ENCODE results near the gene C1orf53. TPM values are rescaled to one million over a fixed set of nuclear protein-coding genes. Genes with fewer than 3 reads are reported as not detected.

C1orf53 gene
- total RNA-seq, 2 experiments from 2014 or later: 0.96 to 1.2 TPM

GRCh38 chr1:197954718-197955418 is 52.4 kb downstream of the C1orf53 start:
- Mint-ChIP-seq H3K4me3 (no peak overlapping the region), H3K9me3 (no peaks in the 10 kb centered on the region), H3K36me3 (ENCODE audit: low read depth) (peaks cover 7% of the 10 kb centered on the region), H3K4me1 (ENCODE audit: low read depth) (peaks cover 28% of the 10 kb centered on the region), H3K27me3 (peaks cover 2% of the 10 kb centered on the region), H3K27ac (no peak overlapping the region)
- ATAC-seq (no peak), DNase-seq (no peak)
- TF ChIP-seq CTCF (IDR thresholded peaks at IDR 0.05): no peak
- ChIA-PET CTCF (no interaction called here), POLR2A (interaction anchor here (0.8 kb wide), 1 partner anchor 42 kb away, joined by 3 read pairs; no protein-coding TSS in a partner anchor)
- intact Hi-C loops (cut with micrococcal nuclease): no loop called here

- Mint-ChIP-seq H3K36me3 (ENCODE audit: low read depth) (peaks cover 4% of the 10 kb centered on the region), H3K4me3 (no peak overlapping the region), H3K4me1 (ENCODE audit: low read depth) (peaks cover 23% of the 10 kb centered on the region), H3K9me3 (no peaks in the 10 kb centered on the region), H3K27ac (peak overlapping the region; percentile 53), H3K27me3 (peaks cover 2% of the 10 kb centered on the region)
- ChIA-PET POLR2A (no interaction called here), CTCF (no interaction called here)
- DNase-seq (peak; percentile 42), ATAC-seq (peak; percentile 85)
- TF ChIP-seq CTCF (IDR thresholded peaks at IDR 0.05): no peak
- intact Hi-C loops (cut with micrococcal nuclease): no loop called here
Observed at GRCh38 chr1:197955486-197956394, 53.3 kb downstream of the C1orf53 start.

Other genes with a start within 250 kb of the C1orf53 start
- gene DENND1B, start 127.2 kb upstream of the C1orf53 start, total RNA-seq: 10 to 100 TPM; 10.8 to 12.7 TPM
- not detected for gene LHX9, start 14.7 kb downstream of the C1orf53 start, total RNA-seq